DOHH2 (cell line): ENCODE measurements around the gene POFUT1.

Experiments used
- CTCF ChIP-seq: fragments of 200-600 bp; sonication (generic); IDR thresholded peaks from one replicate; pipeline ENCODE4 v1.5.1; 2014; ENCODE audit warnings: antibody characterized with exemption, mild to moderate bottlenecking, low read depth, low read length; ENCODE audit not compliant: poor library complexity, severe bottlenecking
- EZH2phosphoT487 ChIP-seq: fragments of 200-600 bp; sonication (generic); IDR thresholded peaks from 2 replicates; pipeline ENCODE4 v1.6.1; 2017; ENCODE audit warnings: borderline replicate concordance, mild to moderate bottlenecking, antibody characterized with exemption, low read length, moderate library complexity, mixed read lengths

DNA sequence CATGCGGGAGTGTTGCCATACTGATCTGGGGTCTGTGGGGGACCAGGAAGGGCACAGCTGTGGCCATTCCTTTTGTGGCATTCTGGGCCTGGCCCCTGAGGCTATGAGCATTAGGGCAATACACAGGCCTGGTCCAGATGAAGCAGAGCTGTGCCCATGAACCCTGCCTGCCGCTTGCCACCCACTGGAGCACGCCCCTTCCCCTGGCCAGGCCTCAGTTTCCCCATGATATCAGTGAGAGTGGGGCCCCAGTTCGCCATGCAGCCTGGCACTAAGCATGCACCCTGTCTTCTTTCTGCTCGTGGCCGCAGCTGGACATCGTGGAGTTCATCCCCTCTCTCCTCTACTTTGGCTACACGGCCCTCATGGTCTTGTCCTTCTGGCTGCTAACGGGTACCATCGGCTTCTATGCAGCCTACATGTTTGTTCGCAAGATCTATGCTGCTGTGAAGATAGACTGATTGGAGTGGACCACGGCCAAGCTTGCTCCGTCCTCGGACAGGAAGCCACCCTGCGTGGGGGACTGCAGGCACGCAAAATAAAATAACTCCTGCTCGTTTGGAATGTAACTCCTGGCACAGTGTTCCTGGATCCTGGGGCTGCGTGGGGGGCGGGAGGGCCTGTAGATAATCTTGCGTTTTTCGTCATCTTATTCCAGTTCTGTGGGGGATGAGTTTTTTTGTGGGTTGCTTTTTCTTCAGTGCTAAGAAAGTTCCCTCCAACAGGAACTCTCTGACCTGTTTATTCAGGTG, 42.5 kb upstream of the POFUT1 start:
- no peak for TF ChIP-seq CTCF
- TF ChIP-seq EZH2phosphoT487 = no peak
